OCI-M1 (cell line): ENCODE data around the gene ASPDH.

Experiments used
- DNase-seq: peaks from one replicate; lab custom pipeline; 2025; lab: John Stamatoyannopoulos, UW

ASPDH gene

DNA sequence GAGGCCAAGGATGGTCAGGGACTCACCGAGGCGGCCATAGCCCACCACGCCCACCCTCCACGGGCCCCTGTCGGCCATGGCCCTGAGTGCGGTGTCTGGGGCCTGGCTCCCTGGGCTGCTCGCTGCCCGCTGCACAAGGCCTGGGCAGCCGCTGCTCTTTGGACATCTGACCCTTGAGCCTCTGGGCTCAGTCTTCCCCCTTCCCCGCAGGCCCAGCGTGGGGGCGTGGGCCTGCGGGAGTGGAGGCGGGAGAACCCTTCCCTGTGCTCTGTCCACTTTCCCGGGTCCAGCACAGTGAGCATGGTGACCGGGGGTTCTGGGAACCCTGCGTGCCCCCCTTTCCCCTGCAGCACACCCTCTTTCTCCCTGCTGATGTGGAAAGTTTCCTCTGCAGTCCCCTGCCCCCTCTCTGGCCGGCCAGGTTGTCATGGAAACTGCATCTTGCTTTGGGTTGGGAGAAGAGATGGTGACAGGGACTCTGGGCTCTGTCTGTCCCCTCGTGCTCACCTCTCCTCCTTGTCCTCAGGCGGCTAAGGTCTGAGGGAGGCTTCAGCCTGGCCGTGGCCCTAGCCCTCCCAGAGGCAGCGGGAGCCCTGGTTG is at the start of gene ASPDH:
TSS of gene ASPDH (minus strand) at position 168 of the 600 bp plus-strand sequence. CDS start at position 78, 90 bp downstream.
- DNase-seq = peak; percentile 7

DNA sequence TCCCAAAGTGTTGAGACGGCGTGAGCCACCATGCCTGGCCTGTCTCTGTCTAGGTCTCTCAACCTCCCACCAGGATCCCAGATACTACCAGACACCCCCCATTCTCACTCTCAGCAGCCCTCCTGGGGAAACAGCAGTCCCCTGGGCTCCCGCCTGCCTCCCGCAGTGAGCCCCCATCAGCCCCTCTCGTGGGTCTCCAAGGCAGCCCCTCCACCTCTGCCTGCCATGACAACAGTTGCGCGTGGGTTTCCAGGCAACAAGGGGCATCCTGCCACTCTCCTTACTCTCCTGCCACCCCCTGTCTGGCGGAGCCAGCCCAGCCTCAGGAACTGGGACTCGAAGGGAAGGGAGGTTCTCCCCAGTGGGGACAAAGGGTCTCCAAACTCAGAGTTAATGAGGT is 49.3 kb upstream of the ASPDH start:
- no peak for DNase-seq

DNA sequence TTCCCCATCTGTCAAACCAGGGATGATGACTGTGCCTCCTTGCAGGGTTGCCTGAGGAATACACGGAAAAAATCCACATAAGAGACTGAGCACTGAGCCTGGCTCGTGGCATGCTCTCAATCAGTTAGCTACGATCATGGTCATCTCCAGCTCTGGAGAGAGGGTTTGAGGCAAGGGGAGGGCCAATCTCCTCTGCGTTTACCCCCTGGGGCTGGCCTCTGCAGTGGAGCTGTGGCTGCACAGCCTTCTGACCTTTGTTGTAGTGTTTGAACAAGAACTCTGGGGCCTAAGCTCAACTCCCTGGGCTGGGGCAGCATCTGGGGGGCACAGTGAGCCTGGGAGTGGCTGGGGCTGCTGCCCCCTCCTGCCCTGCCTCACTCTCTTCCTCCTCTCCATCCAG is 48.6 kb upstream of the ASPDH start:
- DNase-seq = no peak

DNA sequence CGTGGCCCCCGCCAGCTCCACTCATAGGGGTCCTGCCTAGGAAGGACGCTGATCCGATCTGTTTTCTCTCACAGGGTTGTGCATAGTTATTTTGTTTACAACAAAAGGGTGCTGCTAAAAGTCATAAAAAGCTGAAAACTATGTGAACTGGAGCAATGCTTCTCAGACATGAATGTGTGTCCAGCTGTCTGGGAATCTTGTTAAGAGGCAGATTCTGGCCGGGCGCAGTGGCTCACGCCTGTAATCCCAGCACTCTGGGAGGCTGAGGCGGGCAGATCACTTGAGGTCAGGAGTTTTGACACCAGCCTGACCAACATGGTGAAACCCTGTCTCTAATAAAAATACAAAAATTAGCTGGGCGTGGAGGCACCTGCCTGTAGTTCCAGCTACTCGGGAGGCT is 45.9 kb upstream of the ASPDH start:
- no peak for DNase-seq

DNA sequence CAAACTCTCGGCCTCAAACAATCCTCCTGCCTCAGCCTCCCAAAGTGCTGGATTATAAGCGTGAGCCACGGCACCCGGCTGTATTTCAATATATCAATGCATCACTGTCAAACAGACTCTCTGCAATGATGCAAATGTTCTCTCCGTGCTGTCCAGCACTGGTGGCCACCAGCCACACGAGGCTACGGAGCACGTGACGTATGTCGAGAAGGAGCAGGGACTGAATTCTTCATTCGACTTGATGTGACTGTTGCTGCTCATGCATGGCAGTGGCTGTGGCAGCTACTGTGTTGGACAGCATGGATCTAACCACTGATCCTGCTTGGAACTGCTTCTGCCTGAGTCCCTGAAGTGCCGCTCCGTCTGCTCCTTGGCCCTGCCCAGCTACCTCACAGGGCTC is 44.7 kb upstream of the ASPDH start:
- no peak for DNase-seq

DNA sequence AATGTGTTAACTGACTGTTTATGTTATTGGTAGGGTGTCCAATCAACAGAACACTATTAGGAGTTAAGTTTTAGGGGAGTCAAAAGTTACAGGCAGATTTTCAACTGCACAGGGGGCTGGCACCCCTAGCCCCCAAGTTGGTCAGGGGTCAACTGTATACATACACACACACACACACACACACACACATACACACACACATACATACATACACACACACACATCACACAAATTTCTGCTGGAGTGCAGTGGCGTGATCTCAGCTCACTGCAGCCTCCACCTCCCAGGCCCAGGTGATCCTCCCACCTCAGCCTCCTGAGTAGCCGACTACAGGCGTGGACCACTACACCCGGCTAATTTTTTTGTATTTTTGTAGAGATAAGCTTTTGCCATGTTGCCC is 44.3 kb upstream of the ASPDH start:
- no peak for DNase-seq

DNA sequence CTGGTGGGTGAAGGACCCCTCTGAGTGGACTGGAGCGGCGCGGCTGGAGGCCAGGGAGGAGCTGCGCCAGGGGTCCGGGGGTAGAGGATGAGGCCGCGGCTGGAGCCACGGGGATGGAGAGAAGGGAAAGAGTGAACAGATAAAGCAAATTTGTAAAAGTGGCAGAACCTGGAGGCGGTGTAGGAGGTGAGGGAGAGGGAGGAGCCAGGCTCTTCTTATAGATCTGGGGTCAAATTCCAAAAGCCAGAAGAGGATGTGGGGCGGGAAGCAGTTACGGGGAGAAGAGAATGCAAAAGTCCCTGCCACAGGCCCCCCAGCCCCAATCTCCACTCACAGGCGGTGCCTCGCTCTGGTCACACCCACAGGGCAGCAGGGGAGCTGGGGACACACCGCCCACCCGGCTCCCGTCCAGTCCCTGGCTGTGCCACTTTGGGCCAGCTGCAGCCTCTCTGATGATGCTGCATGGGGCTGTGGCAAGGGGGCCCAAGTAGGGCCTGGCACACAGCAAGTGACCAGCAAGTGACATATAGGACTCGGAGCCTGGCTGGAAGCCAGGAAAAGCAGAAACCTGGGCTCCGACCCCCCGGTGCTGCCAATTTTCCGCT is 43.4 kb upstream of the ASPDH start:
- peak; percentile 40 for DNase-seq

DNA sequence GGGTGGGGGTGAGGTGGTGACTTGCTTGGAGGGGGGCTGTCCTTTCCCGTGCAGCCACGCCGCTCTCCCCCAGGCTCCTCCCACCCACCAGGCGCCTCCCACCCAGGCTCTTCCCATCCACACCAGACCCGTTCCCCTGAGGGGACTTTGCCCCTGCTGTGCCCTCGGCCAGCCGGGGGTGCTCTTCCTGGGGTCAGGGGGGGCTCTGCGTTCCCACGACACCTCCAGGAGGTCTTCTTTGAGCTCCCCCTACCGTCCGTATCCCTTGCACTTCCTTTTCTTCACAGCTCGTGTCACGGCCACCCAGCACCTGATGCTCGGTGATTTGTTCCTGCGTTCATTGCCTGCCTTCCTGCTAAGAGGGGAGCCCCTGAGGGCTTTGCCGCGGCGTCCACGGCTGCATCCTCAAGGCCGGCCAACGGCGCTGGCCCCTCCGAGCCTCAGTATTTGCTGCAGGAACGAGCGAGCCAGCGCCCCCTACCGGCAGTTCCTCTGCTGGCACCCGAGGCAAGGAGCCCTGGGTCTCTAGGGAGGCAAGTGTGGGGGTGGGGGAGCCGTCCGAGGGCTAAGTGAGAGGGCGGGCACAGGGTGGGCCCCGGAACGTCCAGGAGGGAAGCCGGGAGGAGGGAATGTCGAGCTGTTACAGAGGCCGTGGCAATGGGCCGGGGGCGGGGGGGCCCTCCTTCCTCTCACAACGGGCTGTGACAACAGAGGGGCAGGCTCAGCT is 42.7 kb upstream of the ASPDH start:
- DNase-seq = peak; percentile 92

DNA sequence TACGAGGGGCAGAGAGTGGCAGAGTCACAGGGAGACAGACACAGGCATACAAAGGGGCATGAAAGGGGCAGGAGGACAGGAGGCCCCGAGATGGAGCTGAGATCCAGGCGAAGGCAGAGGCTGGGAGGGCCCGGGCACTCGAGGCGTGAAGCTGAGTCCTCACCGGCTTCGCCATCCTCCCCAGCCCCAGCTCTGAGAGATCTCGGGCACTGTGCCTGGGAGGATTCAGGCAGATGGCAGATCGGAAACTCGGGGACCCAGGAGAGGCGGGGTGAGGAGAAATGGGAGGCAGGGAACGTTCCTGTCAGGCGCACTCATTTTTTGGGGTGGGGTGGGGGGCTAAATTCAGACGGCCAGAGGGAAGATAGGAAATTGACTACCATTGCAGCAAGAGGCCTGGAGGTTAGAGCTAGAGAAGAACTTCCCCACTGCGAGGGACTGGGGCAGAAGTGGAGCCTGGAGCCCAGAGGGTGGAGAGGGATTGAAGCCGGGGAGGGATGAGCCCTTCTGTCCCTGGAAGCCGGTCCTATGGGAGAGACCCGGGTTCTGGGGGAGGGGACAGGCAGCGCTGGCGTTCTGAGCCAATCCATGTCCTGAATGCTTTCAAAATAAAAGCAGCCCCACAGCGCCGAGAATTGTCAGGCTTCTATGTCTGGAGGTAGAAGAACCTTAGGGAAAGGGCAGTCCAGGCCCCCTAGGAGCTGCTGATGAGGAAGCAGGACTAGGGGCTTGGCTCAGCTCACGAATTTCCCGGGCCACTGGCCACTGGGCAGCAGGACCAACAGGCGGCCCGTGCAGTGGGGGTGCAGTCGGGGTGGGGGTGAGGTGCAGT is 42.0 kb upstream of the ASPDH start:
- peak; percentile 42 for DNase-seq

DNA sequence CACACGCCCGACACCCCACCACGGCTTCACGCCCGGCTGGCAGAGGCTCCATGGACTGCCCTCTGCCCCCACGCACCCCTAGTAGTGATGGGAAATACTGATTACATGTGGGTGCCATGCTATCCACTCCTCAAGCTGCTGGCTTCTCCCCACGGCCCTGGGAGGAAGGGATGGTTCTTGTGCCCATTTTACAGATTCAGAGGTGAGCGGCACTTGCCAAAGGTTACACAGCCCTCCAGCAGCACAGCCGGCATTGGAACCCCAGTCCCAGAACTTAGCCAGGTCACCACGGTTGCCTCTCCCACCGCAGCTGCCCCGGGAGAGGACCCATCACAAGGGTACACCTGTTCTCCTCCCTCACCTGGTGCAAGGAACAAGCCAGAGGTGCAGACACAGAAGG is 41.3 kb upstream of the ASPDH start:
- no peak for DNase-seq

DNA sequence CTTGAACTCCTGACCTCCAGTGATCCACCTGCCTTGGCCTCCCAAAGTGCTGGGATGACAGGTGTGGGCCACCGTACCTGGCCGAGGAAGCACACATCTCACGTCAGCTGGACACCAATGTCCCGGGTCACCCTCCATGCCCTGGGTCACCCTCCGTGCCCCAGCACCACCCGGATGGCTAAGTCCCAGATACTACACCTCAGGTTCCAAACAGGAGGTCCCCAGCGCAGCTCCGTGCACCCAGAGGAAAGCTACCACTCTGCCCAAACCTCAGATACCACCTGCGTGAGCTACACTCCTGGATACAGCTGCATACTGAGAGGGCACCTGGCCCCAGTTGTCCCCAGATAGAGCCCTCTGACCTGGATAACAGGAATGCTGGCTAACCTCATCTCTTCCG is 40.5 kb upstream of the ASPDH start:
- no peak for DNase-seq

DNA sequence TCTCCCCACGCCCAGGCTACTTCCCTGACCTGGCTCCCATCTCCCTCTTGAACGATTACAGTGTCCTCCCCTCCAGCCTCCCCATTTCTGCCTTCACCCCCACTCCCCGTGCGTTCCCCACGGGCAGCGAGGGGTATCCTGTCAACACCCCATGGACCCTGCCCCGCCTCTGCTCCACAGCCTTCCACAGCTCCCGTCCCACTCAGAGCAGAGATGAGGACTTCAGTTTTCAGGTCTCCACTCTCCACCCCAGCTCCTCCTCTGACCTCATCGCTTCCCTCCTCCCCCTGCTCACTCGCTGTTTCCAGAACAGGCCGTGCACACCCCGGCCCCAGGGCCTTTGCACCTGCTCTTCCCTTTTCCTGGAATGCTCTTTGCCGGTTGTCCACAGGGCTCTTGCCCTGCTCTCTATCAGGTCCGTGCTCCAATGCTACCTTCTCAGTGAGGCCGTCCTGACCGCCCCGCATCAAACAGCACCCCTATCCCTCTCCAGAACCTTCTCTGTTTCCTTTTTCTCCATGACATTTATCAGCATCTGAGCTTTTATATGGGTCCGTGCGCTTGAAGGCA is 39.5 kb upstream of the ASPDH start:
- no peak for DNase-seq

DNA sequence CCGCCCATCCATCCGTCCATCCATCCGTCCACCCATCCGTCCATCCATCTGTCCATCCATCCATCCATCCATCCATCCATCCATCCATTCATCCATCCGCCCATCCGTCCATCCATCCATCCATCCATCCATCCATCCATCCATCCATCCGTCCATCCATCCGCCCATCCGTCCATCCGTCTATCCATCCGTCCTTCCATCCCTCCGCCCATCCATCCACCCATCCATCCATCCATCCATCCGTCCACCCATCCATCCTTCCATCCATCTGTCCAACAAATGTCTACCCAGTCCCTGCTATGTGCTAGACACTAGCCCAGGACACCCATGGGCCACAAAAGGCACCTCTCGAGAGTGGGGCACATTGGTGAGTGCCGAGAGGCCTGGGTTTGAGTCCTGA is 38.8 kb upstream of the ASPDH start:
- DNase-seq = no peak

DNA sequence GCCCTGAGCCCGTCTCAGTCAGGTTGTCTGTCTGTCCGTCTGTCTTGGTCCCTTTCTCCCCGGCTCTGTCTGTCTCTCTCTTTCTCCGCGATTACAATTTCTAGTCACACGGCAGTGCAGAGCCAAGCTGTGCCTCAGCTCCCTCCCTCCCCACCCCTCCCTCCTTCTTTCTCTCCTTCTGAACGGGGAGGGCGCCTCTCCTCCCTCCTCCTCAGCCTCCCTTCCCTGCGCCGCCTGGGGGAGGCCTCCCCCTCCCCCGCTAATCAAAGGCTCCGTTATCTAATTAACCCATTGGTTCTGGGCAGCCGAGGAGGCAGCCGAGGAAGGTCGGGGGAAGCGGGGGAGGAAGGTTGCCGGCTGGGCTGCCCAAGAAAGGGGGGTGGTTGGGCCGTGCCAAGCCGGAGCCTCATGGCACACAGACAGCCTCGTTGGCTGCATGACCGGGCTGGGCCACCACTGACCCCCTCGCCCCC is 38.0 kb upstream of the ASPDH start:
- DNase-seq = peak; percentile 70

DNA sequence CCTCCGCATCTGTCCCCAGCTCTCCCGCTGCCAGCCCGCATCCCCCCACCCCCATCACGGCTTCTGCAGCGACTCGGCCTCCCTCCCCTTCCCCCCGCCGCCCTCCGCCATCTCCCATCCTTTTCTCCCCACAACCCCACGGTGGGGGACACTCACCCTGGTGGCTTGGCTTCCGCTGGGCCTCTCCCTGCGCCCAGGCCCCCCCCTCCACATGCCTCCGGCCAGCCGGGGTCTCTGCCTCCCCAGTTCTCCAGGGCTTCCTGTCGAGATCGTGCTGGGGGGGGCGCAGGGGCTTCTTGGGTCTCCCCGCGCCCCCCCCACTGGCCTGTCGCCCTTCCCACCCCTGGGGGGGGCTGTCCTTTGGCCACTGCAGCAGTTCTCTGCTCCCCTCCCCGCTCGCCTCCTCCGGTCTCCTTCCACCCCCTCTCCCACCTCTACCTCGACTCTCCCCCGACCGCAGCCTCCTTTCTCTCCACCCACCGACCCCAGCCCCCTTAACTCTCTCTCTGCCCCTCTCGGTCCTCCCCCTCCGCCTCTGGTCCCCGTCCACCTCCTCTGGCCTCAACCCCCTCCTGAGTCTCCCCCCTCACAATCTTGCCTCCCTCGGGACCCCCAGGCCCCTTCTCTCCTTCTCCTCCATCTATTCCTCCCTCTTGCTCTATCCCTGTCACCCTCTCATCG is 37.5 kb upstream of the ASPDH start:
- DNase-seq = no peak

DNA sequence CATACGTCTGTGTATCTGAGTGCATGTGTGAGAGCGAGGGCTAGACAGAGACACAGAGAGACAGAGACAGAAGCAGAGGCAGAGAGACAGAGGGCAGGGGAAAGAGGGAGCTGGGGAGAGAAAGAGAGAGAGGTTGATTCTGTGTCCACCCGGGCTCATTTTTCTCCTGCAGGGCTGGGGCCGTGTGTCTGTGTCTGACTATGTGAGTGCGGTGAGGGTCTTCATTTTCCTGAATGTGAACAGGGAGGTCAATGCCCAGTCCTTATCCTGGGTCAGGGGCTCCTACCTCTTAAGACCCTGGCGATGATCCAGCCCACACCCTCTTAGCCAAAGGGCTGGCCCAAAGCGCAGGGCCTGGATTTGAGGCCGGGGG is 36.9 kb upstream of the ASPDH start:
- DNase-seq = no peak

DNA sequence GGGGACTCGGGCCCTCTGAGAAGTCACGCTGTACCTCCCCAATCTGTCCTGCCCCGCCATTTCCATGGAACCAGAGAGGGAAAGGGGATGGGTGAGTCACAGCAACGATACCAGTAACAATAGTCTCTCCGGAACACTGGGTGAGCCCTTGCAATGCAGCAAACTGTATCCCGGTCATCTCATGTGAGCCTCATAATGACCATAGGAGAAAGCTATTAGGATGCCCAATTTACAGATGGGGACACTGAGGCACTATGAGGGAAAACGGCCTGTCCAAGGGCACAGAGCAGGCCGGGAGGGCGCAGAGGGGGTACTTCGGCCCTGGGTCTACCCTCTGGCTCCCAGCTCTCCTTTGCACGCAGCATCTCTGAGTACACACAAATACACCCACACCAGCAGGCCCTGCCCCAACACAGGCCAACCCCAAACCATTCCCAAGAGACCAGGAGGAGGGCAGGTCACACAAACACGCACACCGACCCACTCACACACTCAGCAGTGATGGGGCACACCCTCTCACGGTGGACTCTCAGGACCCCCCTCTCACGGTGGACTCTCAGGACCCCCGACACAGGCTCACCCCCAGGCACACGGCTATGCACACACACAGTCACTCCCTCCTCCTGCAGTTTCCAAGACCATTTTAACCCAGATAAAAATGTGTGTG is 36.3 kb upstream of the ASPDH start:
- DNase-seq = no peak

DNA sequence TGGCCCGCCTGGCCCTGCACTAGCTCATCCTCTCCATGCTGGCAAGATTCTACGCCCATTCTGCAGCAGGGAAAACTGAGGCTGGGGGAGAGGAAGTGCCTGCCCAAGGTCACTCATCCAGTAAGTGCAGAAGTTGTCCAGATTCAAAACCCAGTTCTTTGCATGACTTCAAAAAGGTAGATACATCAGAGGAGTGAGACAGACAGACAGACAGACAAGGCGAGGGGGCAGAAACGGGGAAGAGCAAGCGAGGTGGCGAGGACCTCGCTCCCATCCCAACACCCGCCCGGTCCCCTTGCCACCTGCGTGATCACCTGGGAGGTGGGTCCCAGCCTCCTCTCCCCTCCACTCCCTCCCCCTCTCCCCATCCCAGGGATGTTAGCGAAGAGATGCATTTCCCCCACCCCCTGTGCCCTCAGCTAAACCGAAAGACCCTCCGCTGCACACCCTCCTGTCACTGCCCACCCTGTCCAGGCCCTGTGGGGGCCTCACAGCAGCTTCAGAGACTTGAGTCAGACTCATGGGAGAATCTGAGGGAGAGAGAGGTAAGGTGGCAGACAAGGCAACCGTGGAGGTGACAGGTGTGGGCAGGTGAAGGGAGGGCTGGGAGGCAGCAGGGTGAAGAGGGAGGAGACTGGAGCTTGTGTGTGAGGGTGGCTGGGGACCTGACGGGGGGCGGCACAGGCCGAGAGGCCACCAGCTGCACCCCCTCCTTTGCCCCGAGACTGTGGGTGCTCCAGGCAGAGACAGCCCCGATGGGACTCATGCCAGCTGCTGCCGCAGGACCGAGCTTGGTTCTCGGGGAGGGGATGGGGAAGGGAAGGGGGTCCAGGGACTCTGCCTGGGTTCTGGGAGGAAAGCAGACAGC is 35.6 kb upstream of the ASPDH start:
- DNase-seq = no peak

DNA sequence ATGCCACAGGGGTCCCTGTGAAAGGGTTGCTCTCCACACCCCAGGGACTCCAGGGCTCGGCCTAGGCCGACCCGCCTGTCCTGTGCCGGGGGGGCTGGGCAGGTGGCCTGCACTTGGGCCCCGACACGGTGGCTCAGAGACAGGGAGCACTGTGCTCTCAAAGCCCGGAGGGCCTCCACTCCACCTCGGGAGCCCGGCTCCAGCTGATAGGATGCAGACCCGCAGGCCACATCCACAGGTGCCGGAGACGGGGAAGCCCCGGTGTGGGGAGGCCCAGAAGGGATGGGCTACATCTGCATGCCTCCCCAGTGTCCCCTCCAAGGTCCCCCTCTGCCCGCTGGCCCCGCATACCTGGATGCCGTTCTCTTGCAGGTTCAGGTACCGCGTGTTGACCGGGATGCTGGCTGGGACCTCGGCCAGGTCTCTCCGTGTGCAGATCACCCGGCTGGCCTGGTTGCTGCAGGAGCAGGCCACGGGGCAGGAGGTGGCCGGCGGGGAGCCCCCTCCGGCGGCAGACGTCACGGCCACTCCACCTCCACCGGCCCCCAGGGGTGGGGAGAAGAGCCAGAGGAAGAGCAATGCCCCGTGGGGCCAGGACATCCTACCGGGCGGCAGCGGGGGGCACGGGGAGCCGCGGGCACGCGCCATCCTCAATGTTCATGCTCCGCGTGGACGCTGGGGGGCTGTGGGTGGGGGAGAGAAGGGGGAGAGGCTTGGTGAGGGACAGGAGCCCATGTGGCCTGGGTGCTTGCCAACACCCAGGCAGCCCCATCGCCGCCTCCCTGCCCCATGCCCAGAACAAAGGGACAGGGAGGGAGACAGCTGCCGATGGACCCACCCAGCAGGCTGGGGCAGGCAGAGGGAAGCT is 34.7 kb upstream of the ASPDH start:
- DNase-seq = no peak
